ENCODE measurements around the gene PLEKHM1.

Gene PLEKHM1

GRCh38 chr17:45398800-45399199 lies 91.7 kb downstream of the PLEKHM1 start:
- DNase-seq (ENCODE audit: low spot score), result no peak

GRCh38 chr17:45397796-45398195 lies 92.7 kb downstream of the PLEKHM1 start:
- no peak for DNase-seq (ENCODE audit: low spot score)

GRCh38 chr17:45396496-45397205 lies 93.9 kb downstream of the PLEKHM1 start:
- no peak for DNase-seq (ENCODE audit: low spot score)

GRCh38 chr17:45395569-45396415 lies 94.7 kb downstream of the PLEKHM1 start:
- no peak for DNase-seq (ENCODE audit: low spot score)

- peak; percentile 46 for DNase-seq (ENCODE audit: low spot score)
Measured at GRCh38 chr17:45394913-45395568, 95.5 kb downstream of the PLEKHM1 start.

- no peak for DNase-seq (ENCODE audit: low spot score)
Measured at GRCh38 chr17:45394564-45394912, 96.0 kb downstream of the PLEKHM1 start.

- DNase-seq (ENCODE audit: low spot score), result no peak
Measured at GRCh38 chr17:45394091-45394490, 96.4 kb downstream of the PLEKHM1 start.

GRCh38 chr17:45393411-45393810 lies 97.1 kb downstream of the PLEKHM1 start:
- DNase-seq (ENCODE audit: low spot score), result no peak

GRCh38 chr17:45391918-45392317 lies 98.6 kb downstream of the PLEKHM1 start:
- no peak for DNase-seq (ENCODE audit: low spot score)

- no peak for DNase-seq (ENCODE audit: low spot score)
Measured at GRCh38 chr17:45391291-45391690, 99.2 kb downstream of the PLEKHM1 start.

- DNase-seq (ENCODE audit: low spot score), result no peak
Measured at GRCh38 chr17:45389354-45389753, 101.2 kb downstream of the PLEKHM1 start.

GRCh38 chr17:45388604-45389325 lies 101.8 kb downstream of the PLEKHM1 start:
- no peak for DNase-seq (ENCODE audit: low spot score)

- DNase-seq (ENCODE audit: low spot score), result no peak
Measured at GRCh38 chr17:45387739-45388138, 102.8 kb downstream of the PLEKHM1 start.

- DNase-seq (ENCODE audit: low spot score), result no peak
Measured at GRCh38 chr17:45386178-45386577, 104.3 kb downstream of the PLEKHM1 start.
